Activated T-cell treated with anti-CD3 and anti-CD28 coated beads, Interleukin-2, amount 50 U/mL, for 24 hours (primary cell): ENCODE results near the gene GALNT1.
"Not testable (repeated sequence)": the region's sequence is repeated elsewhere in the genome, so short reads cannot be mapped to it uniquely, and the experiment has no call there.

ENCODE experiments used
- DNase-seq: peaks from one replicate; pipeline ENCODE4 v3.0.0-alpha.2; 2020
- H3K27ac Mint-ChIP-seq: 2 replicates; pipeline ENCODE4 v1.8.0; 2020; ENCODE audit warnings: mild to moderate bottlenecking, mixed read lengths
- H3K27me3 Mint-ChIP-seq: 2 replicates; pipeline ENCODE4 v1.8.0; 2020; ENCODE audit warnings: mixed read lengths
- H3K36me3 Mint-ChIP-seq: 2 replicates; pipeline ENCODE4 v1.8.0; 2020; ENCODE audit warnings: low read depth, mixed read lengths
- H3K4me1 Mint-ChIP-seq: 2 replicates; pipeline ENCODE4 v1.8.0; 2020; ENCODE audit warnings: low read depth, mixed read lengths
- H3K4me3 Mint-ChIP-seq: 2 replicates; pipeline ENCODE4 v1.8.0; 2020; ENCODE audit warnings: mild to moderate bottlenecking, moderate library complexity, mixed read lengths
- H3K9me3 Mint-ChIP-seq: 2 replicates; pipeline ENCODE4 v1.8.0; 2020; ENCODE audit warnings: mixed read lengths

GALNT1 gene

GRCh38 chr18:35576240-35576845 is 5.2 kb upstream of the GALNT1 start:
- not testable (repeated sequence) for H3K4me3 Mint-ChIP-seq, H3K36me3 Mint-ChIP-seq, DNase-seq, H3K27ac Mint-ChIP-seq
- Mint-ChIP-seq H3K27me3 (peaks cover 24% of the 10 kb centered on the region), H3K9me3 (peaks cover 13% of the 10 kb centered on the region), H3K4me1 (peaks cover 32% of the 10 kb centered on the region)

- Mint-ChIP-seq H3K9me3 (peaks cover 13% of the 10 kb centered on the region), H3K4me3 (no peak overlapping the region), H3K36me3 (no peaks in the 10 kb centered on the region), H3K27ac (peak overlapping the region; percentile 57), H3K27me3 (peaks cover 24% of the 10 kb centered on the region), H3K4me1 (peaks cover 33% of the 10 kb centered on the region)
- peak; percentile 54 for DNase-seq
These were observed 4.3 kb upstream of the GALNT1 start for GRCh38 chr18:35577045-35577848.

- Mint-ChIP-seq H3K36me3 (peaks cover under 1% of the 10 kb centered on the region), H3K4me1 (peaks cover 38% of the 10 kb centered on the region), H3K27me3 (peaks cover 24% of the 10 kb centered on the region), H3K4me3 (no peak overlapping the region), H3K27ac (no peak overlapping the region), H3K9me3 (peaks cover 13% of the 10 kb centered on the region)
- DNase-seq = no peak
These were observed 3.1 kb upstream of the GALNT1 start for GRCh38 chr18:35578481-35578880.

GRCh38 chr18:35578936-35579335 is 2.6 kb upstream of the GALNT1 start:
- peaks cover 37% of the 10 kb centered on the region for H3K4me1 Mint-ChIP-seq
- peaks cover 2% of the 10 kb centered on the region for H3K36me3 Mint-ChIP-seq
- no peak for DNase-seq
- H3K27ac Mint-ChIP-seq = no peak overlapping the region
- H3K4me3 Mint-ChIP-seq = no peak overlapping the region
- peaks cover 24% of the 10 kb centered on the region for H3K27me3 Mint-ChIP-seq
- H3K9me3 Mint-ChIP-seq = peaks cover 13% of the 10 kb centered on the region

GRCh38 chr18:35580701-35581539 is 620 bp upstream of the GALNT1 start:
- H3K27ac Mint-ChIP-seq = no peak overlapping the region
- H3K27me3 Mint-ChIP-seq = peaks cover 23% of the 10 kb centered on the region
- H3K9me3 Mint-ChIP-seq = peaks cover 15% of the 10 kb centered on the region
- H3K4me1 Mint-ChIP-seq = peaks cover 47% of the 10 kb centered on the region
- H3K36me3 Mint-ChIP-seq = peaks cover 3% of the 10 kb centered on the region
- peak; percentile 78 for DNase-seq
- H3K4me3 Mint-ChIP-seq = peak overlapping the region; percentile 74

- peak overlapping the region; percentile 77 for H3K4me3 Mint-ChIP-seq
- H3K27me3 Mint-ChIP-seq = peaks cover 17% of the 10 kb centered on the region
- H3K4me1 Mint-ChIP-seq = peaks cover 40% of the 10 kb centered on the region
- peaks cover 3% of the 10 kb centered on the region for H3K9me3 Mint-ChIP-seq
- DNase-seq = peak; percentile 58
- H3K27ac Mint-ChIP-seq = peak overlapping the region; percentile 74
- H3K36me3 Mint-ChIP-seq = peaks cover 3% of the 10 kb centered on the region
These were observed 530 bp downstream of the GALNT1 start for GRCh38 chr18:35581898-35582641.

GRCh38 chr18:35582899-35583558 is 1.5 kb downstream of the GALNT1 start:
- H3K27ac Mint-ChIP-seq = peak overlapping the region; percentile 32
- H3K36me3 Mint-ChIP-seq = peaks cover 3% of the 10 kb centered on the region
- H3K4me3 Mint-ChIP-seq = peak overlapping the region; percentile 77
- peaks cover 38% of the 10 kb centered on the region for H3K4me1 Mint-ChIP-seq
- peaks cover 17% of the 10 kb centered on the region for H3K27me3 Mint-ChIP-seq
- DNase-seq = no peak
- peaks cover 6% of the 10 kb centered on the region for H3K9me3 Mint-ChIP-seq

- Mint-ChIP-seq H3K4me1 (peaks cover 53% of the 10 kb centered on the region), H3K27me3 (peaks cover 4% of the 10 kb centered on the region), H3K9me3 (peaks cover 10% of the 10 kb centered on the region), H3K36me3 (peaks cover 9% of the 10 kb centered on the region), H3K27ac (no peak overlapping the region), H3K4me3 (no peak overlapping the region)
- DNase-seq = no peak
These were observed 3.2 kb downstream of the GALNT1 start for GRCh38 chr18:35584735-35585134.

- H3K9me3 Mint-ChIP-seq = peaks cover 10% of the 10 kb centered on the region
- H3K27me3 Mint-ChIP-seq = no peaks in the 10 kb centered on the region
- H3K27ac Mint-ChIP-seq = no peak overlapping the region
- DNase-seq = no peak
- H3K4me1 Mint-ChIP-seq = peaks cover 56% of the 10 kb centered on the region
- H3K36me3 Mint-ChIP-seq = peaks cover 9% of the 10 kb centered on the region
- H3K4me3 Mint-ChIP-seq = no peak overlapping the region
These were observed 4.1 kb downstream of the GALNT1 start for GRCh38 chr18:35585608-35586007.

GRCh38 chr18:35588122-35588521 is 6.6 kb downstream of the GALNT1 start:
- no peaks in the 10 kb centered on the region for H3K27me3 Mint-ChIP-seq
- H3K36me3 Mint-ChIP-seq = peaks cover 9% of the 10 kb centered on the region
- DNase-seq = no peak
- peaks cover 47% of the 10 kb centered on the region for H3K4me1 Mint-ChIP-seq
- H3K27ac Mint-ChIP-seq = no peak overlapping the region
- no peak overlapping the region for H3K4me3 Mint-ChIP-seq
- H3K9me3 Mint-ChIP-seq = peaks cover 10% of the 10 kb centered on the region

GRCh38 chr18:35588995-35589394 is 7.5 kb downstream of the GALNT1 start:
- H3K36me3 Mint-ChIP-seq = peaks cover 7% of the 10 kb centered on the region
- peaks cover 10% of the 10 kb centered on the region for H3K9me3 Mint-ChIP-seq
- DNase-seq = no peak
- no peak overlapping the region for H3K27ac Mint-ChIP-seq
- H3K27me3 Mint-ChIP-seq = no peaks in the 10 kb centered on the region
- H3K4me3 Mint-ChIP-seq = no peak overlapping the region
- peaks cover 41% of the 10 kb centered on the region for H3K4me1 Mint-ChIP-seq

- Mint-ChIP-seq H3K4me1 (peaks cover 43% of the 10 kb centered on the region), H3K36me3 (peaks cover 6% of the 10 kb centered on the region), H3K27ac (no peak overlapping the region), H3K9me3 (peaks cover 10% of the 10 kb centered on the region), H3K27me3 (no peaks in the 10 kb centered on the region), H3K4me3 (no peak overlapping the region)
- DNase-seq = no peak
These were observed 8.0 kb downstream of the GALNT1 start for GRCh38 chr18:35589546-35589945.

- Mint-ChIP-seq H3K4me3 (no peak overlapping the region), H3K4me1 (peaks cover 44% of the 10 kb centered on the region), H3K36me3 (peaks cover 6% of the 10 kb centered on the region), H3K27me3 (no peaks in the 10 kb centered on the region), H3K9me3 (peaks cover 7% of the 10 kb centered on the region), H3K27ac (no peak overlapping the region)
- no peak for DNase-seq
These were observed 9.4 kb downstream of the GALNT1 start for GRCh38 chr18:35590935-35591334.

- peaks cover 46% of the 10 kb centered on the region for H3K4me1 Mint-ChIP-seq
- peaks cover 6% of the 10 kb centered on the region for H3K36me3 Mint-ChIP-seq
- no peak overlapping the region for H3K27ac Mint-ChIP-seq
- H3K9me3 Mint-ChIP-seq = peaks cover 7% of the 10 kb centered on the region
- DNase-seq = no peak
- no peaks in the 10 kb centered on the region for H3K27me3 Mint-ChIP-seq
- H3K4me3 Mint-ChIP-seq = no peak overlapping the region
These were observed 10.8 kb downstream of the GALNT1 start for GRCh38 chr18:35592298-35592697.
